Neural cell (in vitro differentiated cells): ENCODE data around the gene GABRA6. TPM values are rescaled to one million over a fixed set of nuclear protein-coding genes. Genes with fewer than 3 reads are reported as not detected.

Source experiments
- H2AFZ ChIP-seq: fragments of 200-600, 300-800 bp; sonication (generic), shearing (Covaris generic); 2 replicates; pipeline ENCODE4 v1.6.0; 2014; ENCODE audit warnings: low read depth, mild to moderate bottlenecking, antibody characterized with exemption, low read length, moderate library complexity
- H3F3A ChIP-seq: fragments of 200-600 bp; shearing (Covaris generic); 2 replicates; pipeline ENCODE4 v1.6.1; 2016; ENCODE audit warnings: mild to moderate bottlenecking, moderate library complexity, mixed read lengths, antibody characterized with exemption, low read length; ENCODE audit not compliant: insufficient read depth, poor library complexity, severe bottlenecking
- H3K27ac ChIP-seq: fragments of 200-600, 300-800 bp; sonication (generic), shearing (Covaris generic); 2 replicates; pipeline ENCODE4 v1.5.1; 2014; ENCODE audit warnings: mild to moderate bottlenecking, low read length, moderate library complexity
- H3K27me3 ChIP-seq: fragments of 300-800, 200-600 bp; sonication (generic), shearing (Covaris generic); 2 replicates; pipeline ENCODE4 v1.6.0; 2014; ENCODE audit warnings: mild to moderate bottlenecking, low read depth, low read length, moderate library complexity; ENCODE audit not compliant: insufficient read depth
- H3K36me3 ChIP-seq: fragments of 300-800, 200-600 bp; sonication (generic), shearing (Covaris generic); 2 replicates; pipeline ENCODE4 v1.5.1; 2014; ENCODE audit warnings: mild to moderate bottlenecking, antibody characterized with exemption, low read length, moderate library complexity; ENCODE audit not compliant: insufficient read depth
- H3K4me2 ChIP-seq: fragments of 300-800, 200-600 bp; sonication (generic), shearing (Covaris generic); 2 replicates; pipeline ENCODE4 v1.6.0; 2014; ENCODE audit warnings: mild to moderate bottlenecking, low read length
- H3K4me3 ChIP-seq: fragments of 300-800, 200-600 bp; sonication (generic), shearing (Covaris generic); 2 replicates; pipeline ENCODE4 v1.5.1; 2014; ENCODE audit warnings: mild to moderate bottlenecking, low read length, moderate library complexity
- H3K79me2 ChIP-seq: fragments of 200-600 bp; shearing (Covaris generic); replicated peaks from 2 replicates; pipeline ENCODE4 v1.6.0; 2014; ENCODE audit warnings: mild to moderate bottlenecking, low read length, moderate library complexity; ENCODE audit not compliant: insufficient read depth
- H3K9ac ChIP-seq: fragments of 300-800, 200-600 bp; sonication (generic), shearing (Covaris generic); 2 replicates; pipeline ENCODE4 v1.6.1; 2016; ENCODE audit warnings: mild to moderate bottlenecking, low read length, mixed read lengths
- H3K9me2 ChIP-seq: fragments of 200-600 bp; shearing (Covaris generic); 2 replicates; pipeline ENCODE4 v1.6.1; 2016; ENCODE audit warnings: mild to moderate bottlenecking, low read length, mixed read lengths; ENCODE audit not compliant: insufficient read depth
- H3K9me3 ChIP-seq: fragments of 200-600, 300-800 bp; sonication (generic), shearing (Covaris generic); 2 replicates; pipeline ENCODE4 v1.6.1; 2016; ENCODE audit warnings: mild to moderate bottlenecking, mixed run types, low read length, moderate library complexity, mixed read lengths
- H4K20me1 ChIP-seq: fragments of 200-600 bp; shearing (Covaris generic); 2 replicates; pipeline ENCODE4 v1.6.1; 2016; ENCODE audit warnings: mild to moderate bottlenecking, mixed run types; ENCODE audit not compliant: insufficient read depth
- CTCF ChIP-seq: fragments of 450-650 bp; IDR thresholded peaks from 2 replicates; pipeline ENCODE4 v1.5.1; 2014; ENCODE audit warnings: antibody characterized with exemption, mild to moderate bottlenecking, moderate library complexity; ENCODE audit not compliant: poor library complexity, severe bottlenecking
- EP300 ChIP-seq: fragments of 450-650 bp; conservative IDR thresholded peaks from 2 replicates; pipeline ENCODE4 v1.6.1; 2014; ENCODE audit warnings: antibody characterized with exemption, mild to moderate bottlenecking, moderate library complexity; ENCODE audit not compliant: poor library complexity, severe bottlenecking
- EZH2 ChIP-seq: fragments of 200-600, 300-800 bp; shearing (Covaris generic), sonication (generic); IDR thresholded peaks from 2 replicates; pipeline ENCODE4 v1.6.1; 2014; ENCODE audit warnings: antibody characterized with exemption, low read length, borderline replicate concordance, mild to moderate bottlenecking; ENCODE audit not compliant: insufficient read depth, poor library complexity, severe bottlenecking
- MXI1 ChIP-seq: fragments of 450-650 bp; conservative IDR thresholded peaks from 2 replicates; pipeline ENCODE4 v1.6.1; 2014; ENCODE audit warnings: antibody characterized with exemption, mild to moderate bottlenecking; ENCODE audit not compliant: poor library complexity, severe bottlenecking
- POLR2AphosphoS5 ChIP-seq: IDR thresholded peaks from 2 replicates; pipeline ENCODE4 v1.6.1; 2012
- RAD21 ChIP-seq: fragments of 450-650 bp; conservative IDR thresholded peaks from 2 replicates; pipeline ENCODE4 v1.6.1; 2014; ENCODE audit warnings: antibody characterized with exemption, mild to moderate bottlenecking, moderate library complexity
- REST ChIP-seq: IDR thresholded peaks from 2 replicates; pipeline ENCODE4 v1.6.1; 2012; ENCODE audit warnings: borderline replicate concordance
- SMC3 ChIP-seq: fragments of 450-650 bp; conservative IDR thresholded peaks from 2 replicates; pipeline ENCODE4 v1.6.1; 2014; ENCODE audit warnings: antibody characterized with exemption, mild to moderate bottlenecking, moderate library complexity; ENCODE audit not compliant: poor library complexity
- TAF1 ChIP-seq: IDR thresholded peaks from 2 replicates; pipeline ENCODE4 v1.6.1; 2012; ENCODE audit warnings: low read depth
- polyA plus RNA-seq: library from polyadenylated mRNA; depleted of rRNA; stranded (reverse); fragments of >200 nt; gene quantifications from 2 replicates; pipeline ENCODE4 v1.2.3, GENCODE V29; 2014

Gene GABRA6
- polyA plus RNA-seq, 1 donor from 2014 or later: 2.2 TPM

- Histone ChIP-seq H4K20me1 (no peaks in the 10 kb centered on the region), H3K9ac (no peak overlapping the region), H3K27ac (no peak overlapping the region), H3F3A (no peaks in the 10 kb centered on the region), H3K27me3 (no peaks in the 10 kb centered on the region), H2AFZ (no peak overlapping the region), H3K79me2 (no peaks in the 10 kb centered on the region), H3K36me3 (no peaks in the 10 kb centered on the region), H3K9me2 (no peaks in the 10 kb centered on the region), H3K4me3 (no peak overlapping the region), H3K4me2 (no peak overlapping the region), H3K9me3 (no peaks in the 10 kb centered on the region)
- TF ChIP-seq REST: no peak
- no peak for TF ChIP-seq RAD21
- TF ChIP-seq CTCF: no peak
These were observed 49.2 kb downstream of the GABRA6 start for GRCh38 chr5:161734741-161735140.

- Histone ChIP-seq H2AFZ (no peak overlapping the region), H3K27ac (no peak overlapping the region), H3K9me3 (no peaks in the 10 kb centered on the region), H3K9ac (no peak overlapping the region), H3K4me2 (no peak overlapping the region), H3F3A (no peaks in the 10 kb centered on the region), H3K4me3 (no peak overlapping the region), H3K36me3 (no peaks in the 10 kb centered on the region), H3K27me3 (no peaks in the 10 kb centered on the region), H3K9me2 (no peaks in the 10 kb centered on the region), H3K79me2 (no peaks in the 10 kb centered on the region), H4K20me1 (no peaks in the 10 kb centered on the region)
- TF ChIP-seq MXI1 (no peak), CTCF (no peak), RAD21 (no peak), REST (no peak), EZH2 (no peak), SMC3 (no peak), TAF1 (no peak), EP300 (no peak), POLR2AphosphoS5 (no peak)
These were observed 54.9 kb downstream of the GABRA6 start for GRCh38 chr5:161740433-161740832.
